C4-2B (cell line): Measurements from ENCODE around the gene C1D.

ENCODE experiments used
- H3K27ac ChIP-seq: fragments of 450-650 bp; 2 replicates; pipeline ENCODE4 v1.5.1; 2017
- CTCF ChIP-seq: fragments of 450-650 bp; conservative IDR thresholded peaks from 2 replicates; pipeline ENCODE4 v1.5.1; 2017; ENCODE audit warnings: mild to moderate bottlenecking
- ZFX ChIP-seq: fragments of 450-650 bp; IDR thresholded peaks from 2 replicates; pipeline ENCODE4 v1.6.1; 2017

C1D gene

GRCh38 chr2:68043695-68044094, 19.1 kb downstream of the C1D start:
- no peak overlapping the region for H3K27ac ChIP-seq
- no peak for TF ChIP-seq ZFX
- no peak for TF ChIP-seq CTCF

GRCh38 chr2:68043032-68043431, 19.8 kb downstream of the C1D start:
- no peak for TF ChIP-seq ZFX
- no peak for TF ChIP-seq CTCF
- H3K27ac ChIP-seq: no peak overlapping the region

- no peak for TF ChIP-seq ZFX
- no peak for TF ChIP-seq CTCF
- no peak overlapping the region for H3K27ac ChIP-seq
Observed at GRCh38 chr2:68041704-68042245, 21.0 kb downstream of the C1D start.

GRCh38 chr2:68040078-68040477, 22.7 kb downstream of the C1D start:
- TF ChIP-seq ZFX: no peak
- TF ChIP-seq CTCF: no peak
- H3K27ac ChIP-seq: no peak overlapping the region

GRCh38 chr2:68039317-68039716, 23.5 kb downstream of the C1D start:
- TF ChIP-seq ZFX: no peak
- TF ChIP-seq CTCF: no peak
- H3K27ac ChIP-seq: no peak overlapping the region

GRCh38 chr2:68032702-68033101, 30.1 kb downstream of the C1D start:
- H3K27ac ChIP-seq: no peak overlapping the region
- TF ChIP-seq CTCF (no peak), ZFX (no peak)

- no peak overlapping the region for H3K27ac ChIP-seq
- peak; percentile 69 for TF ChIP-seq CTCF
- TF ChIP-seq ZFX: no peak
Observed at GRCh38 chr2:68031542-68032160, 31.2 kb downstream of the C1D start.
